ENCODE data around the gene COPS7B. TPM values are rescaled to one million over a fixed set of nuclear protein-coding genes. Genes with fewer than 3 reads are reported as not detected.

The COPS7B gene
- polyA plus RNA-seq, 3 donors = 9.5 to 38.8 (median 11.9) TPM

DNA sequence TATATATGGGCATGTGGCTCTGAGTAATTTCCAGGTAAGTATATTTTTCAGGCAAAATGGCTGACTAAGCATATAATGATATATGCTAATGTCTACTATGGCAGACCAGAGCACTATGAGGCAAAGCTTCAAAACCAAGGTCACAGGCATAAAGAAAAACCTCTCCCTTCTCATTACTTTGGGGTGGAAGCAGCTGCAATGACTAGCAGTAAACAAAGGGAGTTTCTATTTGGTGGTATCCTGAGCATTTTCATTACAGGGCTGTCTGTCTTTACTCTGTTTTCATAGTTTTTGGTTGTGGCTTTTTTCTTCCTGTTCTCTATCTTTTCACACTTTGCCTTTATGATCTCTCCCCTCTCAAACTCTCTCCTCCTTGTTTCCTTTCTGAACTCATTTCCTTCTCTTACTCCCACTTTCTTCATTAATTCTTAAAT is 20.7 kb upstream of the COPS7B start:
- Mint-ChIP-seq H3K27ac (no peak overlapping the region), H3K4me3 (no peak overlapping the region), H3K36me3 (peaks cover 4 to 13% of the 10 kb centered on the region in 2 donors), H3K9me3 (no peaks in the 10 kb centered on the region), H3K27me3 (ENCODE audit: low read depth in 3 of 3) (peaks cover 0 to 3% (median 0%) of the 10 kb centered on the region in 3 donors), H3K4me1 (peaks cover 4% of the 10 kb centered on the region)
- no peak for DNase-seq
- Histone ChIP-seq H2AFZ (ENCODE audit: insufficient read depth, low read depth, low read length, poor library complexity, severe bottlenecking) (no peak overlapping the region), H3K4me2 (replicated peaks; ENCODE audit: extremely low read depth, low read length, poor library complexity, severe bottlenecking) (no peak overlapping the region), H3K27me3 (ENCODE audit: control insufficient read depth in 2 of 2, insufficient read depth in 2 of 2, low read length in 2 of 2) (no peaks in the 10 kb centered on the region), H3K4me1 (ENCODE audit: control insufficient read depth in 1 of 2, insufficient read depth in 2 of 2, low read length in 2 of 2) (no peaks in the 10 kb centered on the region), H3K9ac (ENCODE audit: insufficient read depth, low read length, poor library complexity, severe bottlenecking) (no peak overlapping the region), H3K9me3 (replicated peaks in 1 of 2; ENCODE audit: control insufficient read depth in 1 of 2, insufficient read depth in 1 of 2, low read length in 2 of 2) (no peaks in the 10 kb centered on the region), H3K36me3 (replicated peaks in 1 of 2; ENCODE audit: control insufficient read depth in 1 of 2, insufficient read depth in 2 of 2, low read length in 2 of 2) (no peaks in the 10 kb centered on the region), H4K20me1 (ENCODE audit: insufficient read depth, low read length) (no peaks in the 10 kb centered on the region), H3K27ac (ENCODE audit: low read depth in 1 of 2, low read length in 2 of 2) (no peak overlapping the region), H3K4me3 (replicated peaks in 1 of 3; ENCODE audit: low read depth in 2 of 3, low read length in 3 of 3) (no peak overlapping the region), H3K79me2 (ENCODE audit: insufficient read depth, low read length) (no peaks in the 10 kb centered on the region)
- TF ChIP-seq, protein P1, sequence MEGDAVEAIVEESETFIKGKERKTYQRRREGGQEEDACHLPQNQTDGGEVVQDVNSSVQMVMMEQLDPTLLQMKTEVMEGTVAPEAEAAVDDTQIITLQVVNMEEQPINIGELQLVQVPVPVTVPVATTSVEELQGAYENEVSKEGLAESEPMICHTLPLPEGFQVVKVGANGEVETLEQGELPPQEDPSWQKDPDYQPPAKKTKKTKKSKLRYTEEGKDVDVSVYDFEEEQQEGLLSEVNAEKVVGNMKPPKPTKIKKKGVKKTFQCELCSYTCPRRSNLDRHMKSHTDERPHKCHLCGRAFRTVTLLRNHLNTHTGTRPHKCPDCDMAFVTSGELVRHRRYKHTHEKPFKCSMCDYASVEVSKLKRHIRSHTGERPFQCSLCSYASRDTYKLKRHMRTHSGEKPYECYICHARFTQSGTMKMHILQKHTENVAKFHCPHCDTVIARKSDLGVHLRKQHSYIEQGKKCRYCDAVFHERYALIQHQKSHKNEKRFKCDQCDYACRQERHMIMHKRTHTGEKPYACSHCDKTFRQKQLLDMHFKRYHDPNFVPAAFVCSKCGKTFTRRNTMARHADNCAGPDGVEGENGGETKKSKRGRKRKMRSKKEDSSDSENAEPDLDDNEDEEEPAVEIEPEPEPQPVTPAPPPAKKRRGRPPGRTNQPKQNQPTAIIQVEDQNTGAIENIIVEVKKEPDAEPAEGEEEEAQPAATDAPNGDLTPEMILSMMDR (IDR thresholded peaks at IDR 0.05) = no peak
- intact Hi-C loops (cut with micrococcal nuclease) = no loop called here

GRCh38 chr2:231769170-231770136 is 16.8 kb upstream of the COPS7B start:
- TF ChIP-seq, protein P1 (IDR thresholded peaks at IDR 0.05) = no peak
- intact Hi-C loops (cut with micrococcal nuclease) = no loop called here

More at GRCh38 chr2:231769170-231770136, 16.8 kb upstream of the COPS7B start:
- Histone ChIP-seq H3K4me1 (ENCODE audit: control insufficient read depth in 1 of 2, insufficient read depth in 2 of 2, low read length in 2 of 2) (no peaks in the 10 kb centered on the region), H3K9ac (ENCODE audit: insufficient read depth, low read length, poor library complexity, severe bottlenecking) (no peak overlapping the region), H4K20me1 (ENCODE audit: insufficient read depth, low read length) (no peaks in the 10 kb centered on the region), H3K4me2 (replicated peaks; ENCODE audit: extremely low read depth, low read length, poor library complexity, severe bottlenecking) (no peak overlapping the region), H3K27me3 (ENCODE audit: control insufficient read depth in 2 of 2, insufficient read depth in 2 of 2, low read length in 2 of 2) (no peaks in the 10 kb centered on the region), H3K4me3 (replicated peaks in 1 of 3; ENCODE audit: low read depth in 2 of 3, low read length in 3 of 3) (no peak overlapping the region), H2AFZ (ENCODE audit: insufficient read depth, low read depth, low read length, poor library complexity, severe bottlenecking) (no peak overlapping the region), H3K27ac (ENCODE audit: low read depth in 1 of 2, low read length in 2 of 2) (no peak overlapping the region), H3K36me3 (replicated peaks in 1 of 2; ENCODE audit: control insufficient read depth in 1 of 2, insufficient read depth in 2 of 2, low read length in 2 of 2) (no peaks in the 10 kb centered on the region), H3K9me3 (replicated peaks in 1 of 2; ENCODE audit: control insufficient read depth in 1 of 2, insufficient read depth in 1 of 2, low read length in 2 of 2) (no peaks in the 10 kb centered on the region), H3K79me2 (ENCODE audit: insufficient read depth, low read length) (no peaks in the 10 kb centered on the region)
- Mint-ChIP-seq H3K9me3 (no peaks in the 10 kb centered on the region), H3K36me3 (peaks cover 0 to 9% of the 10 kb centered on the region in 2 donors), H3K27me3 (ENCODE audit: low read depth in 3 of 3) (peaks cover 0 to 3% (median 0%) of the 10 kb centered on the region in 3 donors), H3K4me1 (peaks cover 4% of the 10 kb centered on the region), H3K4me3 (no peak overlapping the region), H3K27ac (no peak overlapping the region)
- DNase-seq = no peak
- WGBS (ENCODE audit: insufficient coverage) = 71% methylated on average over 1 of the region's 6 CpGs

All from CD14-positive monocyte (primary cell).